H9 (cell line): ENCODE data around the gene PABPN1. TPM values are rescaled to one million over a fixed set of nuclear protein-coding genes. Genes with fewer than 3 reads are reported as not detected.

Experiments used
- DNase-seq: peaks from one replicate; pipeline ENCODE4 v3.0.0-alpha.2; 2017
- H2AFZ ChIP-seq: one replicate; pipeline ENCODE4 v1.6.1; 2013; ENCODE audit warnings: mild to moderate bottlenecking, low read length, control low read depth, moderate library complexity
- H2AK5ac ChIP-seq: 2 replicates; pipeline ENCODE4 v1.6.1; 2013; ENCODE audit warnings: low read length, control low read depth, mixed read lengths; ENCODE audit not compliant: insufficient read length
- H2BK120ac ChIP-seq: one replicate; pipeline ENCODE4 v1.6.1; 2013; ENCODE audit warnings: low read depth, mild to moderate bottlenecking, low read length, control low read depth, inconsistent platforms; ENCODE audit not compliant: poor library complexity, severe bottlenecking
- H2BK12ac ChIP-seq: 2 replicates; pipeline ENCODE4 v1.6.1; 2013; ENCODE audit warnings: low read length, control low read depth, mixed read lengths, low read depth; ENCODE audit not compliant: insufficient read length
- H2BK15ac ChIP-seq: 2 replicates; pipeline ENCODE4 v1.6.1; 2013; ENCODE audit warnings: low read depth, low read length, control low read depth
- H2BK20ac ChIP-seq: one replicate; pipeline ENCODE4 v1.6.1; 2013; ENCODE audit warnings: low read depth, mild to moderate bottlenecking, low read length, control low read depth, inconsistent platforms; ENCODE audit not compliant: poor library complexity, severe bottlenecking
- H2BK5ac ChIP-seq: 2 replicates; pipeline ENCODE4 v1.6.1; 2013; ENCODE audit warnings: low read length, control low read depth, mixed read lengths; ENCODE audit not compliant: insufficient read length
- H3K14ac ChIP-seq: 2 replicates; pipeline ENCODE4 v1.6.1; 2013; ENCODE audit warnings: low read length, control low read depth; ENCODE audit not compliant: insufficient read depth
- H3K18ac ChIP-seq: 2 replicates; pipeline ENCODE4 v1.6.1; 2013; ENCODE audit warnings: low read depth, mild to moderate bottlenecking, mixed read lengths, low read length, control low read depth; ENCODE audit not compliant: insufficient read length
- H3K23ac ChIP-seq: 2 replicates; pipeline ENCODE4 v1.6.1; 2013; ENCODE audit warnings: low read length, control low read depth, mixed read lengths, low read depth; ENCODE audit not compliant: insufficient read length
- H3K23me2 ChIP-seq: 2 replicates; pipeline ENCODE4 v1.6.1; 2013; ENCODE audit warnings: low read depth, mild to moderate bottlenecking, mixed read lengths, low read length, control low read depth; ENCODE audit not compliant: insufficient read length, poor library complexity, severe bottlenecking
- H3K27ac ChIP-seq: 2 replicates; pipeline ENCODE4 v1.5.1; 2013; ENCODE audit warnings: low read length, control low read depth, mixed read lengths, low read depth; ENCODE audit not compliant: insufficient read length
- H3K27me3 ChIP-seq: 2 replicates; pipeline ENCODE4 v1.6.1; 2013; ENCODE audit warnings: low read length, control low read depth, inconsistent platforms; ENCODE audit not compliant: insufficient read depth
- H3K4ac ChIP-seq: 2 replicates; pipeline ENCODE4 v1.6.1; 2013; ENCODE audit warnings: low read depth, mild to moderate bottlenecking, control low read depth, inconsistent platforms, low read length, moderate library complexity
- H3K4me1 ChIP-seq: 2 replicates; pipeline ENCODE4 v1.6.1; 2013; ENCODE audit warnings: low read length, control low read depth, inconsistent platforms; ENCODE audit not compliant: insufficient read depth
- H3K4me2 ChIP-seq: 2 replicates; pipeline ENCODE4 v1.6.1; 2013; ENCODE audit warnings: low read length, control low read depth, mixed read lengths; ENCODE audit not compliant: insufficient read length, insufficient read depth
- H3K56ac ChIP-seq: 2 replicates; pipeline ENCODE4 v1.6.1; 2013; ENCODE audit warnings: low read depth, mild to moderate bottlenecking, mixed read lengths, low read length, control low read depth; ENCODE audit not compliant: insufficient read length
- H3K79me1 ChIP-seq: 2 replicates; pipeline ENCODE4 v1.6.1; 2013; ENCODE audit warnings: low read depth, mild to moderate bottlenecking, moderate library complexity, low read length, control low read depth, inconsistent platforms; ENCODE audit not compliant: insufficient read depth, poor library complexity, severe bottlenecking
- H3K79me2 ChIP-seq: 2 replicates; pipeline ENCODE4 v1.6.1; 2013; ENCODE audit warnings: low read length, control low read depth, inconsistent platforms; ENCODE audit not compliant: insufficient read depth
- H3K9ac ChIP-seq: 2 replicates; pipeline ENCODE4 v1.6.1; 2013; ENCODE audit warnings: low read length, control low read depth, mixed read lengths; ENCODE audit not compliant: insufficient read length; ENCODE audit errors: extremely low read depth
- H3K9me3 ChIP-seq: one replicate; pipeline ENCODE4 v1.6.1; 2013; ENCODE audit warnings: low read depth, low read length, inconsistent platforms; ENCODE audit not compliant: control insufficient read depth
- H3T11ph ChIP-seq: one replicate; pipeline ENCODE4 v1.6.1; 2013; ENCODE audit warnings: mild to moderate bottlenecking, low read length, control low read depth, inconsistent platforms
- H4K20me1 ChIP-seq: one replicate; pipeline ENCODE4 v1.6.1; 2013; ENCODE audit not compliant: control insufficient read depth, insufficient read length, insufficient read depth
- H4K5ac ChIP-seq: 2 replicates; pipeline ENCODE4 v1.6.1; 2013; ENCODE audit warnings: low read depth, mild to moderate bottlenecking, mixed read lengths, low read length, control low read depth; ENCODE audit not compliant: insufficient read length
- H4K8ac ChIP-seq: replicated peaks from 2 replicates; pipeline ENCODE4 v1.6.1; 2013; ENCODE audit warnings: low read length, control low read depth, mixed read lengths, low read depth; ENCODE audit not compliant: insufficient read length
- H4K91ac ChIP-seq: 2 replicates; pipeline ENCODE4 v1.6.1; 2013; ENCODE audit warnings: low read depth, mild to moderate bottlenecking, moderate library complexity, mixed read lengths, low read length, control low read depth; ENCODE audit not compliant: insufficient read length
- H3K27ac Mint-ChIP-seq, 3 experiments: 2 replicates in 2 of 3; 3 replicates in 1 of 3; pipeline ENCODE4 v1.8.0; 2020 to 2021; ENCODE audit warnings: mixed read lengths in 3 of 3, mild to moderate bottlenecking in 1 of 3, moderate library complexity in 1 of 3
- H3K27me3 Mint-ChIP-seq: 2 replicates; pipeline ENCODE4 v1.8.0; 2021; ENCODE audit warnings: low read depth, mild to moderate bottlenecking, moderate library complexity, mixed read lengths
- H3K36me3 Mint-ChIP-seq, 3 experiments: 2 replicates in 2 of 3; 3 replicates in 1 of 3; pipeline ENCODE4 v1.8.0; 2020 to 2021; ENCODE audit warnings: low read depth in 3 of 3, mixed read lengths in 3 of 3; ENCODE audit not compliant: insufficient read depth in 1 of 3
- H3K4me1 Mint-ChIP-seq, 2 experiments: 2 replicates each; pipeline ENCODE4 v1.8.0; 2020; ENCODE audit warnings: mixed read lengths in 2 of 2
- H3K4me3 Mint-ChIP-seq, 2 experiments: 2 replicates in 1 of 2; 3 replicates in 1 of 2; pipeline ENCODE4 v1.8.0; 2020 to 2021; ENCODE audit warnings: mild to moderate bottlenecking in 2 of 2, mixed read lengths in 2 of 2, moderate library complexity in 1 of 2
- H3K9me3 Mint-ChIP-seq, 2 experiments: 2 replicates in 1 of 2; 3 replicates in 1 of 2; pipeline ENCODE4 v1.8.0; 2020; ENCODE audit warnings: mild to moderate bottlenecking in 2 of 2, mixed read lengths in 2 of 2, moderate library complexity in 1 of 2
- WGBS: extraction: QIAGEN DNeasy Blood & Tissue Kit; methylation state at CpG from one replicate; pipeline ENCODE4 v1.1.7; 2013; ENCODE audit warnings: missing lambda C conversion rate, low lambda C conversion rate, mixed read lengths; ENCODE audit not compliant: insufficient read length; ENCODE audit errors: extremely low coverage; 5-methylcytosine and 5-hydroxymethylcytosine counted together
- total RNA-seq: library from RNA; stranded (reverse); gene quantifications from 2 replicates; pipeline ENCODE4 v1.2.1, GENCODE V29; 2021
- TF ChIP-seq, protein P1 (sequence below): fragments of 200-600 bp; sonication (generic); conservative IDR thresholded peaks from 3 replicates; pipeline ENCODE4 v1.8.0; 2021; ENCODE audit warnings: antibody characterized with exemption, mild to moderate bottlenecking

PABPN1 gene
- total RNA-seq, 1 experiment from 2014 or later, result 333 TPM

GRCh38 chr14:23348297-23348655 is 27.0 kb downstream of the PABPN1 start:
- H3K4me1 Mint-ChIP-seq, result peaks cover 18 to 21% of the 10 kb centered on the region in 2 experiments
- peaks cover 16 to 26% (median 22%) of the 10 kb centered on the region in 3 experiments for H3K36me3 Mint-ChIP-seq
- H4K20me1 ChIP-seq, result no peaks in the 10 kb centered on the region
- H3K23me2 ChIP-seq, result peaks cover 5% of the 10 kb centered on the region
- peaks cover 2% of the 10 kb centered on the region; the same call in 1 of the 2 replicates for H3K4me1 ChIP-seq
- no peak overlapping the region for H3K56ac ChIP-seq
- TF ChIP-seq, protein P1, sequence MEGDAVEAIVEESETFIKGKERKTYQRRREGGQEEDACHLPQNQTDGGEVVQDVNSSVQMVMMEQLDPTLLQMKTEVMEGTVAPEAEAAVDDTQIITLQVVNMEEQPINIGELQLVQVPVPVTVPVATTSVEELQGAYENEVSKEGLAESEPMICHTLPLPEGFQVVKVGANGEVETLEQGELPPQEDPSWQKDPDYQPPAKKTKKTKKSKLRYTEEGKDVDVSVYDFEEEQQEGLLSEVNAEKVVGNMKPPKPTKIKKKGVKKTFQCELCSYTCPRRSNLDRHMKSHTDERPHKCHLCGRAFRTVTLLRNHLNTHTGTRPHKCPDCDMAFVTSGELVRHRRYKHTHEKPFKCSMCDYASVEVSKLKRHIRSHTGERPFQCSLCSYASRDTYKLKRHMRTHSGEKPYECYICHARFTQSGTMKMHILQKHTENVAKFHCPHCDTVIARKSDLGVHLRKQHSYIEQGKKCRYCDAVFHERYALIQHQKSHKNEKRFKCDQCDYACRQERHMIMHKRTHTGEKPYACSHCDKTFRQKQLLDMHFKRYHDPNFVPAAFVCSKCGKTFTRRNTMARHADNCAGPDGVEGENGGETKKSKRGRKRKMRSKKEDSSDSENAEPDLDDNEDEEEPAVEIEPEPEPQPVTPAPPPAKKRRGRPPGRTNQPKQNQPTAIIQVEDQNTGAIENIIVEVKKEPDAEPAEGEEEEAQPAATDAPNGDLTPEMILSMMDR, result no peak
- H3K9ac ChIP-seq, result no peak overlapping the region
- no peak overlapping the region for H2BK120ac ChIP-seq
- H3K27ac ChIP-seq, result no peak overlapping the region
- no peak overlapping the region for H2AFZ ChIP-seq
- H3T11ph ChIP-seq, result no peak overlapping the region
- no peak overlapping the region for H2BK15ac ChIP-seq
- no peak for DNase-seq
- H3K18ac ChIP-seq, result no peak overlapping the region
- H4K91ac ChIP-seq, result no peak overlapping the region
- H3K9me3 ChIP-seq, result no peaks in the 10 kb centered on the region
- H3K4me2 ChIP-seq, result no peak overlapping the region
- H2AK5ac ChIP-seq, result no peak overlapping the region
- H2BK12ac ChIP-seq, result no peak overlapping the region
- H3K79me1 ChIP-seq, result no peaks in the 10 kb centered on the region
- peaks cover 20% of the 10 kb centered on the region for H3K27me3 Mint-ChIP-seq
- H3K23ac ChIP-seq, result no peak overlapping the region
- no peak overlapping the region for H3K4ac ChIP-seq
- H3K14ac ChIP-seq, result no peak overlapping the region
- no peak overlapping the region for H4K8ac ChIP-seq
- H3K27me3 ChIP-seq, result no peaks in the 10 kb centered on the region
- H3K9me3 Mint-ChIP-seq, result no peaks in the 10 kb centered on the region; a peak in 2 of 5 replicates
- no peak overlapping the region; a peak in 1 of 7 replicates for H3K27ac Mint-ChIP-seq
- H4K5ac ChIP-seq, result no peak overlapping the region
- no CpG with 5 or more reads among the region's 6 CpGs for WGBS
- no peaks in the 10 kb centered on the region for H3K79me2 ChIP-seq
- H2BK20ac ChIP-seq, result no peak overlapping the region
- H3K4me3 Mint-ChIP-seq, result no peak overlapping the region
- no peak overlapping the region for H2BK5ac ChIP-seq
